GM18498 (cell line): ENCODE measurements around the gene GPR42.
"Not testable (repeated sequence)": the region's sequence is repeated elsewhere in the genome, so short reads cannot be mapped to it uniquely, and the experiment has no call there.

Experiments
- ATAC-seq: cut with Tn5 transposase; IDR thresholded peaks from one replicate; pipeline ENCODE4 v1.9.1; 2021; ENCODE audit warnings: mild to moderate bottlenecking, moderate library complexity; ENCODE audit not compliant: unreplicated experiment

GPR42 gene

DNA sequence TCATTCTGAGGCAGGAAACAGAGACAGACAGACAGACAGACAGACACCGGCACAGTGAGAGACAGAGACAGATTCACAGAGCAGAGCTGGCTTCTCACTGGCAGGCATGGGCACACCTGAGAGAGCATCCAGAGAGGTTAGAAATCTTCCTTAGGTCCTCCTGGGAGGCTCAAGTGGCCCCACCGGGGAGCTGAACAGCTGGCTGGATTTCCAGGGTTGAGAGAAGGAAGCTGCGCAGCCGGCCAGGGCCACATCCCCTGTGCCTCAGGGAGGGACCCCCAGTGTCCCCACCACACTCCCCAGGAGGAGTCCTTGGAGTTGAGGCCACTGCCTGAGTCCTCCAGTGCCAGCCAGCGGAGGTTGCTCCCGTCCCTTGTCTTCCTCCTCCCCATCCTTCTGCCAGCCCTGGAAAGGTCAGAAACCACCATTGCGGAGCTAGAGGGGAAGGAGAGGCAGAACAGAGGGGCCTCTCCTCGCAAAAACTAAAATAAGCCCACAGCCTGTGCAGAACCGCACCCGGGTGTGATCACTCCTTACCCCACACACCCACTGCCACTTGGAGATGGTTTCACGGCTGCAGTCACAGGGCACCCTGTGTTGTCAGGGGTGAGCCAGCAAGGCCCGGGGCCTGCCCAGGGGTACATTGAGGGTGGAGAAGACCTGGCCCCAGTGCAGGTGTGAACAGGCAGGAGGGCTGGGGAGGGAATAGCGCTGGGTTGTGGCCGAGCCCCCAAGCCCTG is 8.4 kb upstream of the GPR42 start:
- ATAC-seq = no peak

DNA sequence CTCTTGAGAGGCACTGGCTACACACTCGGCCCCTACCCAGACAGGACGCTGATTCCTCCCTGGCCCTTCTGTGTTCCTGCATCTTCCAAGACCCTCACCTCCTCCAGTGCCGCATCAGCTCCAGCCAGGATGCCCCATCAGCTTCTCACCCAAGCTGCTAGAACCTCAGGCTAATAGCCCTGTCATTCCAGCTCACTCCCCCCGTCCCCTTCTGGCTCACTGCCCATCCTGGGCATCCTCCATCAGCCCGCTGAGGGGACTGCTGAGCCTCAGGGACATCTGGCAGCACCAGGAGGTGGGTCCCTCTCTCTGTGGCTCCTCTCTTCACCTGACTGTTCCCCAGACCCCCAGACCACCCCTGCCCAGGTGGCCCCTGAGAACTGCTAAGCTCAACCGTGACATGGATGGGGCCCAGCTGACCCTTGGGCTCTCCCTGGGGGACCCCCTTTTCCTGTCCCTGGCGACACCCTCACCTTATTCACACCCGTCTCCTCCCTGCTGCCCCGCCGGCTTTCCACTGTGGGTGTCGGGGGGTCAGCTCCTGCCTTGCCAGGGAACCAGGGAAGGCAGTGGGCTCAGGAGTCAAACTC is 7.8 kb upstream of the GPR42 start:
- ATAC-seq = no peak

DNA sequence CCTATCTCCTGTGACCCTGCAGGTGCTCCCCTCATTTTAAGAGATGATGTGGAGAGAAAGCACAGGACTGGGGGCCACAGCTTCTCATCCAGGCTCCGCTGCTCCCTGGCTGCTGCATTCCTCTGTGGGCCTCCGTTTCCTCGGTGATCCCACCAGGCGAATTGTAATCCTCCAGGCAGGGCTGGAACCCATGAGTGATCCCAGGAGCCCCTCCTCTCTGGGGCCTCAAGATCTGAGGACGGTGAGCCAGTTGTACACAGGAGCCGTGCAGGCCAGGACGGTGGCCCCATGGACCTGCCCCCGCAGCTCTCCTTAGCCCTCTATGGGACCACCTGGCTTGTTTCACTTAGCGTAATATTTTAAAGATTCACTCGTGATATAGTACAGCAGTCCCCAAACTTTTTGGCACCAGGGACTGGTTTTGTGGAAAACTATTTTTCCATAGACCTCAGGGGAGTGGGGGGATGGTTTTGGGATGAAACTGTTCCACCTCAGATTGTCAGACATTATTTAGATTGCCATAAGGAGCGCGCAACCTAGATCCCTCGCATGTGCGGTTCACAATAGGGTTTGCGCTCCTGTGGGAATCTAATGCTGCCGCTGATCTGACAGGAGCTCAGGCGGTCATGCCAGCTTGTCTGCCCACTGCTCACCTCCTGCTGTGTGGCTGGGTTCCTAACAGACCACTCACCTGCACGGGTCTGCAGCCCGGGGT is 7.0 kb upstream of the GPR42 start:
- ATAC-seq = no peak

DNA sequence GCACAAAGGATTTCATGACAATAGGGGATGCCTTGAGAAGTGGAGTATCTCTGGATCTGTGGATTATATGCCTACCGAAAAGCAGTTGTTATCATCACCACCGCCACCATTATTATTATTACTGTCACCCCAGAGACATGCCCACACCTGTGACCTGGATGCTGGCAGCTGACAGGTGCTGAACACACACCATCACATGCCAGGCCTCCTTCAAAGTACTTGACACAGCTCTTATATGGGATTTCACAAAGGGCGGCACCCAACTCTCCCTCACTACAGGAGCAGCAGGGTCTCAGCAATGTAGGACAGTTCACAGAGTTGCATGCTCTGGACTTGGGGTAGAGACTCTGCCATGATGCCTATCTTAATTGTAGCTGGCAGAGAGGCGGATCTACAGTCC is 5.6 kb upstream of the GPR42 start:
- ATAC-seq = no peak

DNA sequence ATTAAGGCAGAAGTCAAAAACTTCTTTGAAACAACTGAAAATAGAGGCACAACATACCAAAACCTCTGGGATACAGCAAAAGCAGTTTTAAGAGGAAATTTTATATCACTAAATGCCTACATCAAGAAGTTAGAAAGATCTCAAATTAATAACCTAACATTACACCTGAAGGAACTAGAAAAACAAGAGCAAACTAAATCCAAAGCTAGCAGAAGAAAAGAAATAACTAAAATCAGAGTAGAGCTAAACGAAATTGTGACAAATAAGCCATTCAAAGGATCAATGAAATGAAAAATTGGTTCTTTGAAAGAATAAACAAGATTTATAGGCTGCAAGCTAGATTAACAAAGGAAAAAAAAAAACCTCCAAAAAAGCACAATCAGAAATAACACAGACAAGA is 2.5 kb upstream of the GPR42 start:
- no peak for ATAC-seq

DNA sequence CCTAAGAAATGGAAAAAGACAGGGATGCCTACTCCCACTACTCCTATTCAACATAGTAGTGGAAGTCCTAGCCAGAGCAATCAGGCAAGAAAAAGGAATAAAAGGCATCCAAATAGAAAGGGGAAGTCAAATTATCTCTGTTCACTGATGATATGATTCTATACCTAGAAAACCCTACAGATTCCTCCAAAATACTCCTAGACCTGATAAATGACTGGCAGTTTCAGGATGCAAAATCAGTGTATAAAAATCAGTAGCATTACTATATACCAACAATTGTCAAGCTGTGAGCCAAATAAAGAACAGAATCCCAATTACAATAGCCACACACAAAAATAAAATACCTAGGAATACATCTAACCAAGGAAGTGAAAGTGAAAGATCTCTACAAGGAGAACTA is 1.3 kb upstream of the GPR42 start:
- ATAC-seq = no peak

DNA sequence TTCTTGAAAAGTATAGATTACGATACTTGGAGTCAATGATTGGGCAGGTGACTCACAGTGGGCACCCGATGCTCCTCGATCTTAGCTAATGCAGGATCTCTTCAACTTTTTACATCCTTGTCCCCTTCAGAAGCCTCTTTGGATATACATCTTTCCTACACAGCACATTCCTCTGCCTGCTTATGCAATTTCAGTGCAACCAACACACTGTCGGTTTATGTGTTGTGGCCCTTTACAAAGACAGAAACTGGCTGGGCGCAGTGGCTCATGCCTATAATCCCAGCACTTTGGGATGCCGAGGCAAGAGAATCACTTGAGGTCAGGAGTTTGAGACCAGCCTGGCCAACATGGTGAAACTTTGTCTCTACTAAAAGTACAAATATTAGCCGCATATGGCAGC is 2.6 kb downstream of the GPR42 start:
- ATAC-seq = no peak

DNA sequence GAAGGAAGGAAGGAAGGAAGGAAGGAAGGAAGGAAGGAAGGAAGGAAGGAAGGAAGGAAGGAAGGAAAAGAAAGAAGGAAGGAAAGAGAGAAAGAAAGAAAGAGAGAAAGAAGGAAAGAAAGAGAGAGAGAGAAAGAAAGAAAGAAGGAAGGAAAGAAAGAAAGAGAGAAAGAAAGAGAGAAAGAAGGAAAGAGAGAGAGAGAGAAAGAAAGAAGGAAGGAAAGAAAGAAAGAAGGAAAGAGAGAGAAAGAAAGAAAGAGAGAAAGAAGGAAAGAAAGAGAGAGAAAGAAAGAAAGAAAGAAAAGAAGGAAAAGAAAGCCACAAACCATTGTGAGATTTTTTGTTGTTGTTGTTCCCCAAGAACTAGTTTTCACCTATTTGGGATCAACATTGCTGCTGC is 3.2 kb downstream of the GPR42 start:
- not testable (repeated sequence) for ATAC-seq

DNA sequence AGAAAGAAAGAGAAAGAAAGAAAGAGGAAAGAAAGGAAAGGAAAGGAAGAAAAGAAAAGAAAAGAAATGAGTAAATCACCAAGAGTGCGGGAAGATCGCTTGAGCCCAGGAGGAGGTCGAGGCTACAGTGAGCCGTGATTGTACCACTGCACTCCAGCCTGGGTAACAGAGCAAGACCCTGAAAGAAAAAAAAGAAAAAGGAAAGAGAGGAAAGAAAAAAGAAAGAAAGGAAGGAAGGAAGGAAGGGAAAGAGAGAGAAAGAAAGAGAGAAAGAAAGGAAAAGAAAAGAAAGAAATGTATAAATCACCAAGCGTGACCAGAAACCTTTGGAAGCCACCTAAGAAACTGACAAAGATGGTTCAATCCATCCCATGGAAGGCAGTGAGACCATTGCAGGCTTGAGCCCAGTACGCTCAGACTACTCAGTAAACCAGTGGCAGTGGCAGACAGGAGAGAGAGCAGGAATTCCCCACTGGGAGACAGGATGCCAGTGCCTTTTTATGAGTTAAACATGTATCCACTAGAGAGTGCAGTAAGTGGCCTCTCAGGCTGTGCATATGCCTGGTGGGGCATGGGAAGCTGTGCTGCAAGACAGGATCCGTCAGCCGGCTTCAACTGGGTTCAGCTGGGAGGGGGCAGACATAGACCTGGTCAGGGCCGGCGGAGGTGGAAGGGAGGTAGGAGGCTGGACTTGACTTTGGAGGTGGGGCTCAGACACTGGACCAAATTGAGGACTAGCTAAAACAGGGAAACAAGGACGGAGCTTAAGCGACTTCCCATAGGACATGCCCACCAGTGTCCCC is 4.8 kb downstream of the GPR42 start:
- ATAC-seq = no peak

DNA sequence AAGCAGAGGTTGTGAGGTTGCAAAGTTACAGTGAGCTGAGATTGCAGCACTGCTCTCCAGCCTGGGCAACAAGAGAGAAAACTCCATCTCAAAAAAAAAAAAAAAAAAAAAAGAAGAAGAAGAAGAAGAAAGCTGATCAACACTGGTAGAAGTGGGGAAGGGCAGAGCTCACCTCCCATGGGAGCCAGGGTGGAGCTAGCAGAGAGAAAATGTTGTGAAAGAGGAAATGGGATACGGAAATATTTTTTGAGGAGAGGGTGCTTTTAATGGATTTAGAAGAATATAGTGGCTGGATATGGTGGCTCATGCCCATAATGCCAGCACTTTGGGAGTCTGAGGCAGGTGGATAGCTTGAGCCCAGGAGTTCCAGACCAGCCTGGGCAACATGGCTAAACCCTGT is 6.8 kb downstream of the GPR42 start:
- no peak for ATAC-seq

DNA sequence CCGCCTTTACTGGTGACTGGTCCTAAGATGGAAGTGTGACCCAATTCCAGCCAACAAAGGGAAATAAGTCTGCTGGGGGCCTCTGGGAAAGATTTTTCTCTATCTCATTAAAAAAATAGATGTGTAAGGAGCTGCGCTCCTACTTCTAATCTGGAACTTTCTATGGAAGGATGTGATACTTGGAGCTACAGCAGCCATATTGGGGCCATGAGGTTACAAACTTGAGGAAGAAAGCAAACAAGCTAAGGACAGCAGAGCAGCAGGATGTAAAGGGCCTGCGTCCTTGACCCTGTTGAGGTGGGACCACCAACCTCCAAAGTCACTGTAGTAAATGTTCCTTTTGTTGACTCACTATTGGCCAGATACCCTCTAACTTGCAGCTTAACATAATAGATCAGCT is 7.5 kb downstream of the GPR42 start:
- ATAC-seq = no peak

DNA sequence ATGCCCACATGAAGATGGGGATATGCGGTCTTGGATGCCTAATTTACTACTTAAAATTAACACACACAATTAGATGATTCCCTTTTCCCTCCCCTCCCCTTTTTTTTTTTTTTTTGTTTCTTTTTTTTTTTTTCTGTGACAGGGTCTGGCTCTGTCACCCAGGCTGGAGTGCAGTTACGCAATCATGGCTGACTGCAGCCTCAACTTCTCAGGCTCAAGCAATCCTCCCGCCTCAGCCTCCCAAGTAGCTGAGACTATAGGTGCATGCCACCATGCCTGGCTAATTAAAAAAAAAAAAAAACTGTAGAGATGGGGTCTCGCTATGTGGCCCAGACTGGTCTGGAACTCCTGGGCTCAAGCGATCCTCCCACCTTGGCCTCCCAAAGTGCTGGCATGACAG is 8.7 kb downstream of the GPR42 start:
- not testable (repeated sequence) for ATAC-seq

DNA sequence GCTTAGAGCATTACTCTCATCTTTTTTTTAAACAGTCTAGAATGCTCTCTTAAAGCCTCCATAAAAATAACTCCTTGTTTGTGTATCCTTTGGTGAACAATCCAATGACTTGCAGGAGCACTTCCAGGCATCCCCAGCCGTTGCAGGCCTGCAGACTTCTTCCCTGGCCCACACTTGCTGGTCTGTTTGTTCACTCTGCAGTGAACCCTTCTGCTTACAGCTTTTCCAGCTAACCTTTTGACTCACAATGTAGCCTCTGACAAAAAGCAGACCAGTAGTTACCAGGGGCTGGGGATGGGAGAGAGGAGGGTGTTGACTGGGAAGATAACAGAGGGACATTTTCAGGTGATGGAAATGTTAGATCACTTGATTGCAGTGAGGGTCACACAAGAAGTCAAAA is 9.1 kb downstream of the GPR42 start:
- ATAC-seq = no peak

DNA sequence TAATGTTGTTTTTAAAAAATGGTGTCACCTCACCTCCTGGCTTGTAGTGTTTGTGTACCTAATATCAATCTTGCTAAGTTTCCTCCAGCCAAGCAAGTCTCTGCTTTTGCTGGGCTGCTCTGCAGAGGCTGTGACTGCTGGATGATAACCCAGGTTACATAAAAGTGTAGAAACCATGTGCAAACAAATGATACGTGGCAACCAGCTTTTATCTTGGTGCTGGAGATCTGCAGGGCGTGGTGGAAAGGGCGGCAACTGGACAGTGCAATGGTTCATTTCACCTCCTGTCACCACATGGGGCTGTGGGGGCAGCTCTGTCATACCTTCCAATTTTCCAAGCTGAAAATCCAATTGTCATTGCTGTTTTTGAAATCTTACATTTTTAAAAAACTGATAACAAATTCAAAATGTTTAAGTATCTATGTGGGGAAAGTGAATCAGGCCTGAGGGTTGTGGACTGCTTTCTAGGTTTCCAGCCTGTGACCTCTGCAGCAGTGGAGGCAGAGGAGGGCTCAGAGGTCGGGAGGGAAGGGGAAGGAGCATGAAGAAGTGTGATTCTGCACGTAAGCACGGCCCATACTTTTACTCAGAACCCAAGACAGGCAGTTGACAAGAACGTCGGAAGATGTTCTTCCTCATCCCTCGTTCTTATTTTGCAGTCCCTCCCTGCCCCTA is 9.7 kb downstream of the GPR42 start:
- ATAC-seq = no peak

DNA sequence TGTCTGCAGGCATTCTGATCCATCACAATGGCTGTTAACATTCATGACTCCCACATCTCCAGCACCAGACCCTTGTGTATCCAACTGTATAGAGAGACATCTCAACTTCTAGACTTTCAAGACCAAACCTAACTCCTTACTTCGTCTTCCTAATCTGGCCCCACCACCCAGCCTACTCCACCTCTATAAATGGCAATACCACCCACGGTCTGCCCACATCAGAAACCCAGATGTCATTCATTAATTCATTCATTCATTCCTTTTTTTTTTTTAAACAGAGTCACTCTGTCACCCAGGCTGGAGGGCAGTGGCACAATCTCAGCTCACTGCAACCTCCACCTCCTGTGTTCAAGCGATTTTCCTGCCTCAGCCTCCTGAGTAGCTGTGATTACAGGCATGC is 10.4 kb downstream of the GPR42 start:
- no peak for ATAC-seq

DNA sequence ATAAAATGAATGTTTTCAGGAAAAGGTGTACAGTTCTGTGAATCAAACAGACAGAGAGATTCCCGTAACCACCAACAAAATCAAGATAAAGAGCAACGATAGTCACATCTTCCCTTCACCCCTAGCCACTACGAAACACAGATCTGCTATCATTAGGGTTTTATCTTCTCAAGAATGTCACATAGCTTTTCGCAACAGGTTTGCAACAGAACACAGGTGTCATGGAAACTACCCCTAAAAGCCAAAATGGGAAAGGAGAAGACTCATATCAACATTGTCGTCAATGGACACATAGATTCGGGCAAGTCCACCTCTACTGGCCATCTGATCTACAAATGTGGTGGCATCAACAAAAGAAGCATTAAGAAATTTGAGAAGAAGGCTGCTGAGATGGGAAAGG is 11.1 kb downstream of the GPR42 start:
- ATAC-seq = no peak

DNA sequence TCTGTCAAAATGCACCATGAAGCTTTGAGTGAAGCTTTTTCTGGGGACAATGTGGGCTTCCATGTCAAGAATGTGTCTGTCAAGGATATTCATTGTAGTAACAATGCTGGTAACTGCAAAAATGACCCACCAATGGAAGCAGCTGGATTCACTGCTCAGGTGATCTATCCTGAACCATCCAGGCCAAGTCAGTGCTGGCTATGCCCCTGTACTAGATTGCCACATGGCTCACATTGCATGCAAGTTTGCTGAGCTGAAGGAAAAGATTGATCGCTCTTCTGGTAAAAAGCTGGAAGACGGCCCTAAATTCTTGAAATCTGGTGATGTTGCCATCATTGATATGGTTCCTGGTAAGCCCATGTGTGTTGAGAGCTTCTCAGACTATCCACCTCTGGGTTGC is 12.7 kb downstream of the GPR42 start:
- no peak for ATAC-seq

DNA sequence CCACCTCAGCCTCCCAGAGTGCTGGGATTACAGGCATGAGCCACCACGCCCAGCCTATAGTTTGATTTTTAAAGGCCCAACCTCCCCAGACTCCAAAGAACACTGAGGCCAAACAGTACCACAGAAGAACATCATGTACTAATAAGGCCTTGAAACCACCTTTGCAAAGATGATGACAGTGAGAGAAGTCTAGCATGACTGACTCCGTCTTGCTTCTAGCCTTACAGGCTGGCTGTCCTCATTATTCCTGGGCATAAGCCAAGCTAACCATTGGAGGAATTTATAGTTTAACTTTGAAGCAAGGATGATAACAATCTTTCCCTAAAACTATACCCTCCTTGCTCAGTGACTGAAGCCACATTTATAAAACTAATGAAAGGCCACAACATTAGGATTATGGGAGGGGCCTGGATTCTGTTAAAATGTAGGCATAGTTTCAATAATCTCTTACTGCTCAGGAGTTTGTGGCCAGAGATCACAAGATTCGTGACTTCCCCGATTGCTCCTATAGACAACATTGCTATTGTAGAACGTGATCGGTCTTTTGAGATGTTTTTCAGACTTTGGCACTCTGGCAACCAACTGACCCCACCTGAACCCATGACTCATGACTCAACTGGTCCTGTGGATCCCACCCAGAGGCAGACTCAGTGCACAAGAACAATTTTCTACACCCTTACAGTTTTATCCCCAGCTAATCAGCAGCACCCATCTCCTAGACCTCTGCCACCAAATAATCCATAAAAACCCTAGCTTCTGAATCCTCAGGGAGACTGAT is 17.6 kb downstream of the GPR42 start:
- ATAC-seq = no peak

DNA sequence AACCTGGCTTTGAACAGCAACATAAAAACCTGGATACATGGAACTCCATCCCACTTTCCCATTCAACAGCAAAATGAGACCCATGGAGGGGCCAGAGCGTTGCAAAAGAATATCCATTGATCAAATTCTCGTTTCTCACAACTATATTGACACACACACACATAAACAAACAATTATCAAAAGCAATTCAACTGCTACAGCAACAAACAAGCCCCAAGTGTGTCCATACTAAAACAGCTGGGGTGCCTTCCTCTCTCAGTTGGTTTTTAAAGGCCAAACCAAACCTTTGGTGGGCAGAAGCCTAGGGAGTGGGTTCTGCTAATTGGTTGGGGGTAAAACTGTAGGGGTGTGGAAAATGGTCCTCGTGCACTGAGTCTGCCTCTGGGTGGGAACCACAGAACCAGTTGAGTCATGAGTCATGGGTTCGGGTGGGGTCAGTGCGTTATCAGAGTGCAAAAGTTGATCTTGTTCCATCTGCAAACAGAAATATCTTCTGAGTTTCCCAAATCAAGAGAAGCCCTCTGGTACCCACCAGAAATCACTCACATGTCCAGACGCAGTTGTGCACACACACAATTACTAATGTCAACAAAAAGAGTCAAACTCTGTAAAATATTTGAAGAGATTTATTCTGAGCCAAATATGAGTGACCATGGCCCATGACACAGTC is 18.5 kb downstream of the GPR42 start:
- no peak for ATAC-seq
